Measurements from ENCODE around the gene GPX7.

- TF ChIP-seq PATZ1 (CRISPR knock-in tag; IDR thresholded peaks at IDR 0.05; ENCODE audit: borderline replicate concordance) (no peak), ZNF8 (CRISPR knock-in tag; IDR thresholded peaks at IDR 0.05) (no peak), PPARA (CRISPR knock-in tag; IDR thresholded peaks at IDR 0.05; ENCODE audit: borderline replicate concordance) (no peak), TSHZ2 (CRISPR knock-in tag; IDR thresholded peaks at IDR 0.05) (no peak)
These were observed 4.3 kb upstream of the GPX7 start for GRCh38 chr1:52597912-52598311.
